Astrocyte (in vitro differentiated cells and primary cell): Measurements from ENCODE around the gene USP30. TPM values are rescaled to one million over a fixed set of nuclear protein-coding genes. Genes with fewer than 3 reads are reported as not detected.

Experiments
- DNase-seq: peaks from one replicate; pipeline ENCODE4 v3.0.0-alpha.2; 2010; ENCODE audit warnings: low read depth
- FAIRE-seq: peaks from 2 replicates; lab custom pipeline; 2011; peaks lifted over from hg19 to GRCh38; lab: Jason Lieb, UNC
- H2AFZ ChIP-seq: 2 replicates; pipeline ENCODE4 v1.6.0; 2012; ENCODE audit warnings: low read depth, low read length, inconsistent platforms
- H3K27ac ChIP-seq: 2 replicates; pipeline ENCODE4 v1.5.1; 2011; ENCODE audit warnings: low read depth, low read length, inconsistent platforms
- H3K27me3 ChIP-seq: 2 replicates; pipeline ENCODE4 v1.6.0; 2011; ENCODE audit warnings: low read length, inconsistent platforms; ENCODE audit not compliant: insufficient read depth
- H3K36me3 ChIP-seq: 2 replicates; pipeline ENCODE4 v1.5.1; 2011; ENCODE audit warnings: low read length, inconsistent platforms; ENCODE audit not compliant: insufficient read depth
- H3K4me1 ChIP-seq: 2 replicates; pipeline ENCODE4 v1.5.1; 2011; ENCODE audit warnings: low read length, inconsistent platforms; ENCODE audit not compliant: insufficient read depth
- H3K4me2 ChIP-seq: 2 replicates; pipeline ENCODE4 v1.6.0; 2012; ENCODE audit warnings: low read length, inconsistent platforms
- H3K4me3 ChIP-seq: 2 replicates; pipeline ENCODE4 v1.5.1; 2011; ENCODE audit warnings: low read depth, mild to moderate bottlenecking, low read length, inconsistent platforms; ENCODE audit not compliant: insufficient read depth
- H3K79me2 ChIP-seq: 2 replicates; pipeline ENCODE4 v1.6.0; 2012; ENCODE audit warnings: mild to moderate bottlenecking, low read length, inconsistent platforms; ENCODE audit not compliant: insufficient read depth
- H3K9ac ChIP-seq: 2 replicates; pipeline ENCODE4 v1.6.0; 2012; ENCODE audit warnings: mild to moderate bottlenecking, low read length, inconsistent platforms
- H3K9me3 ChIP-seq: 2 replicates; pipeline ENCODE4 v1.5.1; 2012; ENCODE audit warnings: low read depth, mild to moderate bottlenecking, low read length, inconsistent platforms; ENCODE audit not compliant: insufficient read depth
- H4K20me1 ChIP-seq: 2 replicates; pipeline ENCODE4 v1.6.0; 2012; ENCODE audit warnings: low read length, inconsistent platforms; ENCODE audit not compliant: insufficient read depth
- H3K27ac Mint-ChIP-seq: one replicate; pipeline ENCODE4 v1.8.0; 2021; ENCODE audit warnings: mild to moderate bottlenecking, mixed read lengths; ENCODE audit not compliant: unreplicated experiment
- H3K27me3 Mint-ChIP-seq: one replicate; pipeline ENCODE4 v1.8.0; 2021; ENCODE audit warnings: low read depth, mixed read lengths; ENCODE audit not compliant: unreplicated experiment
- H3K36me3 Mint-ChIP-seq: one replicate; pipeline ENCODE4 v1.8.0; 2021; ENCODE audit warnings: low read depth, mixed read lengths; ENCODE audit not compliant: unreplicated experiment
- H3K4me1 Mint-ChIP-seq: one replicate; pipeline ENCODE4 v1.8.0; 2021; ENCODE audit warnings: low read depth, mixed read lengths; ENCODE audit not compliant: unreplicated experiment
- H3K4me3 Mint-ChIP-seq: one replicate; pipeline ENCODE4 v1.8.0; 2021; ENCODE audit warnings: mild to moderate bottlenecking, moderate library complexity, mixed read lengths; ENCODE audit not compliant: unreplicated experiment
- H3K9me3 Mint-ChIP-seq: one replicate; pipeline ENCODE4 v1.8.0; 2021; ENCODE audit warnings: mild to moderate bottlenecking, mixed read lengths; ENCODE audit not compliant: unreplicated experiment
- EZH2 ChIP-seq: IDR thresholded peaks from 2 replicates; pipeline ENCODE4 v1.6.1; 2012; ENCODE audit warnings: mild to moderate bottlenecking, low read length, inconsistent platforms; ENCODE audit not compliant: insufficient read depth
- total RNA-seq: library from RNA; stranded (reverse); gene quantifications from 2 replicates; pipeline ENCODE4 v1.2.1, GENCODE V29; 2021
- TF ChIP-seq, protein P1 (sequence below): IDR thresholded peaks from 2 replicates; pipeline ENCODE4 v1.5.1; 2011; ENCODE audit warnings: low read depth, mild to moderate bottlenecking, inconsistent platforms, low read length, moderate library complexity; ENCODE audit not compliant: insufficient read depth

The USP30 gene
- total RNA-seq, 1 donor from 2014 or later, result 12.1 TPM

DNA sequence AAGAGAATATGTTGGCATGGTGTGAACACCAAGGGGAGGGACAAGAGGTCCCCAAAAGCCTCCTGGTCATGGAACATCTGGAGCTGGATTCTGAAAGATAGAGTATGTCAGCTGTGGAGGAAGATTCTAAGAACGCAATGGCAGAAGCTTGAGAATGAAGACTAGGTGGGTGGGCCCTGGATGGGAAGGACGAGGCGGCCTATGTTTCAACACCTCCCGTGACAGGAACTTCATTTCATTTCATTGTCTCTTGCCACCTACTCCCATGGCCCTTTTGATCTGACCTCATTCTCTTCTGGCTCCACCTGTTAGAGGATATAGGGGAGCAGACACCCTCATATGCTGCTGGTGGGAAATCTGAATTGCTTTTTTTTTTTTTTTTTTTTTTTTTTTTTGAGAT, 48.4 kb downstream of the USP30 start:
- Histone ChIP-seq H3K4me3 (no peak overlapping the region), H4K20me1 (peaks cover 18% of the 10 kb centered on the region), H3K36me3 (peaks cover 18% of the 10 kb centered on the region), H3K9ac (no peak overlapping the region), H2AFZ (no peak overlapping the region), H3K9me3 (no peaks in the 10 kb centered on the region), H3K4me1 (peaks cover 18% of the 10 kb centered on the region), H3K27ac (no peak overlapping the region), H3K79me2 (peaks cover 14% of the 10 kb centered on the region), H3K4me2 (no peak overlapping the region), H3K27me3 (no peaks in the 10 kb centered on the region)
- no peak overlapping the region for H3K4me3 Mint-ChIP-seq
- DNase-seq, result no peak
- H3K36me3 Mint-ChIP-seq, result peaks cover 27% of the 10 kb centered on the region
- H3K9me3 Mint-ChIP-seq, result no peaks in the 10 kb centered on the region
- no peak for FAIRE-seq
- peaks cover 22% of the 10 kb centered on the region for H3K4me1 Mint-ChIP-seq
- no peak overlapping the region for H3K27ac Mint-ChIP-seq
- H3K27me3 Mint-ChIP-seq, result no peaks in the 10 kb centered on the region
- TF ChIP-seq EZH2, result no peak
- TF ChIP-seq, protein P1, sequence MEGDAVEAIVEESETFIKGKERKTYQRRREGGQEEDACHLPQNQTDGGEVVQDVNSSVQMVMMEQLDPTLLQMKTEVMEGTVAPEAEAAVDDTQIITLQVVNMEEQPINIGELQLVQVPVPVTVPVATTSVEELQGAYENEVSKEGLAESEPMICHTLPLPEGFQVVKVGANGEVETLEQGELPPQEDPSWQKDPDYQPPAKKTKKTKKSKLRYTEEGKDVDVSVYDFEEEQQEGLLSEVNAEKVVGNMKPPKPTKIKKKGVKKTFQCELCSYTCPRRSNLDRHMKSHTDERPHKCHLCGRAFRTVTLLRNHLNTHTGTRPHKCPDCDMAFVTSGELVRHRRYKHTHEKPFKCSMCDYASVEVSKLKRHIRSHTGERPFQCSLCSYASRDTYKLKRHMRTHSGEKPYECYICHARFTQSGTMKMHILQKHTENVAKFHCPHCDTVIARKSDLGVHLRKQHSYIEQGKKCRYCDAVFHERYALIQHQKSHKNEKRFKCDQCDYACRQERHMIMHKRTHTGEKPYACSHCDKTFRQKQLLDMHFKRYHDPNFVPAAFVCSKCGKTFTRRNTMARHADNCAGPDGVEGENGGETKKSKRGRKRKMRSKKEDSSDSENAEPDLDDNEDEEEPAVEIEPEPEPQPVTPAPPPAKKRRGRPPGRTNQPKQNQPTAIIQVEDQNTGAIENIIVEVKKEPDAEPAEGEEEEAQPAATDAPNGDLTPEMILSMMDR, result no peak

DNA sequence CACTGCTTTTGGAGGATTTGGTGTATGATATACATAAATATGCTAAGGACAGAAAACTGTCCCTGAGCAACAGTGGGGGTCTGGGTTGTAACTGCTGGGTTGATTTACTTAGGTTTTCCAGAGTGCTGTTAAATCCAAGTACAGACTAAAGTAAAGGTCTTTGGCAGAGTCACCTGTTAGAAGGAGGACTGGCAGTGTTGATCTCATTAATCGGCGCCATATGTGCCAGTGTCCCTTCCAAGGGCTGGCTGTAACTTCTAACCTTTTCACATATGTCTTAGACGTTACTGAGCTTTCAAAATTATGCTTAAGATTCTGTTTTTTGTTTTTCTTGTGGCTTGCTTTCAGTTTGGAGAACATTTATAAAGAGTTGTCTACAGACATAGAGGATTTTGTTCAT, 50.1 kb downstream of the USP30 start:
- Mint-ChIP-seq H3K27me3 (no peaks in the 10 kb centered on the region), H3K4me3 (no peak overlapping the region), H3K4me1 (peaks cover 22% of the 10 kb centered on the region), H3K36me3 (peaks cover 27% of the 10 kb centered on the region), H3K27ac (no peak overlapping the region), H3K9me3 (no peaks in the 10 kb centered on the region)
- DNase-seq (no peak), FAIRE-seq (no peak)
- no peaks in the 10 kb centered on the region for H3K9me3 ChIP-seq
- no peaks in the 10 kb centered on the region for H3K27me3 ChIP-seq
- H3K79me2 ChIP-seq, result peaks cover 14% of the 10 kb centered on the region
- TF ChIP-seq EZH2, result no peak
- TF ChIP-seq, protein P1, result no peak
- H2AFZ ChIP-seq, result no peak overlapping the region
- peaks cover 23% of the 10 kb centered on the region for H3K36me3 ChIP-seq
- no peak overlapping the region for H3K9ac ChIP-seq
- H4K20me1 ChIP-seq, result peaks cover 18% of the 10 kb centered on the region
- no peak overlapping the region for H3K4me2 ChIP-seq
- H3K27ac ChIP-seq, result no peak overlapping the region
- H3K4me1 ChIP-seq, result peaks cover 15% of the 10 kb centered on the region
- no peak overlapping the region for H3K4me3 ChIP-seq

DNA sequence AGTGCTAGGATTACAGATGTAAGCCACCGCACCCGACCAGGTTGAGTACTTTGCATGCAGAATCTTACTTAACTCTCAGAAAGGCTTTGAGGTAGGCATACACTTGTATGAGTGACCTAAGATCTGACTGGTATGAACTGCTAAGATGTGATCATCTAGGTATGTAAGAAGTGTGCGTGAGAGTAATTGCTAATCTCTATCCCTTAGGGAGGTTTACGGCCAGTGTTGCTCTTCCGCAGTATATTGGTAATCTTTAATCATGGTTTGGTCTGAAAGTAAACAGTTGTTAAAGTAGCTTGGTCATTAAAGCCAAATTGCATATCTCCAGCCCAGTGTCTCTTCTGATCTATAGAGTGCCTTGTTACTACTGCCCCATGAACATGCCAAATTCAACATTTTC, 52.8 kb downstream of the USP30 start:
- DNase-seq, result no peak
- Histone ChIP-seq H3K4me3 (no peak overlapping the region), H2AFZ (no peak overlapping the region), H3K36me3 (peaks cover 28% of the 10 kb centered on the region), H4K20me1 (peaks cover 12% of the 10 kb centered on the region), H3K4me1 (peaks cover 6% of the 10 kb centered on the region), H3K27me3 (no peaks in the 10 kb centered on the region), H3K79me2 (peaks cover 3% of the 10 kb centered on the region), H3K9me3 (no peaks in the 10 kb centered on the region), H3K27ac (no peak overlapping the region), H3K9ac (no peak overlapping the region), H3K4me2 (no peak overlapping the region)
- TF ChIP-seq, protein P1, result no peak
- no peak for TF ChIP-seq EZH2
- H3K27ac Mint-ChIP-seq, result no peak overlapping the region
- no peaks in the 10 kb centered on the region for H3K27me3 Mint-ChIP-seq
- H3K36me3 Mint-ChIP-seq, result peaks cover 22% of the 10 kb centered on the region
- no peak overlapping the region for H3K4me3 Mint-ChIP-seq
- H3K4me1 Mint-ChIP-seq, result peaks cover 12% of the 10 kb centered on the region
- no peaks in the 10 kb centered on the region for H3K9me3 Mint-ChIP-seq
- FAIRE-seq, result no peak
